HL-60 (cell line): ENCODE measurements around the gene ENOX1.

Source experiments
- DNase-seq, 2 experiments: peaks; one replicate each; pipeline ENCODE4 v3.0.0-alpha.2; 2010 to 2020; ENCODE audit warnings: low read depth in 1 of 2, low spot score in 1 of 2
- H3K27ac ChIP-seq: fragments of 250-450 bp; sonication (Bioruptor Pico); replicated peaks from 2 replicates; pipeline ENCODE4 v1.5.1; 2020; ENCODE audit warnings: mild to moderate bottlenecking, moderate library complexity
- H3K27me3 ChIP-seq: fragments of 250-450 bp; sonication (Bioruptor Pico); 2 replicates; pipeline ENCODE4 v1.5.1; 2021; ENCODE audit warnings: mild to moderate bottlenecking, moderate library complexity; ENCODE audit not compliant: insufficient read depth, poor library complexity, severe bottlenecking
- H3K4me3 ChIP-seq: replicated peaks from 2 replicates; pipeline ENCODE4 v1.5.1; 2011; ENCODE audit warnings: mild to moderate bottlenecking, control low read depth, low read length; ENCODE audit not compliant: insufficient read depth
- CTCF ChIP-seq: IDR thresholded peaks from one replicate; pipeline ENCODE4 v1.5.1; 2011; ENCODE audit warnings: low read length, control low read depth, inconsistent platforms; ENCODE audit not compliant: insufficient read depth
- GABPA ChIP-seq: IDR thresholded peaks from 2 replicates; pipeline ENCODE4 v1.6.1; 2012; ENCODE audit warnings: low read depth
- POLR2AphosphoS5 ChIP-seq: IDR thresholded peaks from 2 replicates; pipeline ENCODE4 v1.6.1; 2012; ENCODE audit warnings: low read depth
- SPI1 ChIP-seq: IDR thresholded peaks from 2 replicates; pipeline ENCODE4 v1.6.1; 2012; ENCODE audit warnings: low read depth, mild to moderate bottlenecking, borderline replicate concordance
- TF ChIP-seq, protein P1 (sequence below): IDR thresholded peaks from 2 replicates; pipeline ENCODE4 v1.6.1; 2012; ENCODE audit warnings: low read depth; ENCODE audit not compliant: insufficient replicate concordance

Gene ENOX1

GRCh38 chr13:43227721-43228120, 559.1 kb downstream of the ENOX1 start:
- no peak for DNase-seq
- TF ChIP-seq CTCF (no peak), GABPA (no peak), SPI1 (no peak), POLR2AphosphoS5 (no peak)
- TF ChIP-seq, protein P1, sequence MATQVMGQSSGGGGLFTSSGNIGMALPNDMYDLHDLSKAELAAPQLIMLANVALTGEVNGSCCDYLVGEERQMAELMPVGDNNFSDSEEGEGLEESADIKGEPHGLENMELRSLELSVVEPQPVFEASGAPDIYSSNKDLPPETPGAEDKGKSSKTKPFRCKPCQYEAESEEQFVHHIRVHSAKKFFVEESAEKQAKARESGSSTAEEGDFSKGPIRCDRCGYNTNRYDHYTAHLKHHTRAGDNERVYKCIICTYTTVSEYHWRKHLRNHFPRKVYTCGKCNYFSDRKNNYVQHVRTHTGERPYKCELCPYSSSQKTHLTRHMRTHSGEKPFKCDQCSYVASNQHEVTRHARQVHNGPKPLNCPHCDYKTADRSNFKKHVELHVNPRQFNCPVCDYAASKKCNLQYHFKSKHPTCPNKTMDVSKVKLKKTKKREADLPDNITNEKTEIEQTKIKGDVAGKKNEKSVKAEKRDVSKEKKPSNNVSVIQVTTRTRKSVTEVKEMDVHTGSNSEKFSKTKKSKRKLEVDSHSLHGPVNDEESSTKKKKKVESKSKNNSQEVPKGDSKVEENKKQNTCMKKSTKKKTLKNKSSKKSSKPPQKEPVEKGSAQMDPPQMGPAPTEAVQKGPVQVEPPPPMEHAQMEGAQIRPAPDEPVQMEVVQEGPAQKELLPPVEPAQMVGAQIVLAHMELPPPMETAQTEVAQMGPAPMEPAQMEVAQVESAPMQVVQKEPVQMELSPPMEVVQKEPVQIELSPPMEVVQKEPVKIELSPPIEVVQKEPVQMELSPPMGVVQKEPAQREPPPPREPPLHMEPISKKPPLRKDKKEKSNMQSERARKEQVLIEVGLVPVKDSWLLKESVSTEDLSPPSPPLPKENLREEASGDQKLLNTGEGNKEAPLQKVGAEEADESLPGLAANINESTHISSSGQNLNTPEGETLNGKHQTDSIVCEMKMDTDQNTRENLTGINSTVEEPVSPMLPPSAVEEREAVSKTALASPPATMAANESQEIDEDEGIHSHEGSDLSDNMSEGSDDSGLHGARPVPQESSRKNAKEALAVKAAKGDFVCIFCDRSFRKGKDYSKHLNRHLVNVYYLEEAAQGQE = no peak

DNA sequence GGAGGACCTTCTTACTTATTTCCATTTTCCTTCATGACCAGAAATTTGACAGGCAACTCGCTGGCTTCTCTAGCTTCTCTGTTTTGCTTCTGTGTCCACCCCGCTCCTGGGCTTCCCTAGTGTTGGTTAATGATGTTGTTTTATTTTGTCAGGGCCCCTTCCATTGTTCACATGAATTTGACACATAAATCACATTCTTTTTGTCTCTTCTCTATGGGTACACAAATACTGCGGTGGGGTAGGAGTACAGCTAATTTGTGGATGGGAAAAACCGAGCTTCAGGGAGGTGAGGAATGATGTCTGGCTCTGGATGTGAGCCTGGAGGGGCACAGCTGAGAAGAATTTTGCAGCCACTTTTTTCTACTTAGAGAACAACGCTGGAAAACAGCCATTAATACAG, 563.6 kb downstream of the ENOX1 start:
- Histone ChIP-seq H3K27me3 (peaks cover 2% of the 10 kb centered on the region), H3K27ac (no peak overlapping the region), H3K4me3 (no peak overlapping the region)
- DNase-seq = no peak
- no peak for TF ChIP-seq GABPA
- TF ChIP-seq POLR2AphosphoS5 = no peak
- TF ChIP-seq, protein P1 = no peak
- no peak for TF ChIP-seq SPI1
- no peak for TF ChIP-seq CTCF

More at GRCh38 chr13:43227721-43228120, 559.1 kb downstream of the ENOX1 start:
- no peak overlapping the region for H3K4me3 ChIP-seq
- H3K27me3 ChIP-seq = no peaks in the 10 kb centered on the region
- H3K27ac ChIP-seq = no peak overlapping the region

GRCh38 chr13:43222086-43222485, 564.7 kb downstream of the ENOX1 start:
- H3K27me3 ChIP-seq = peaks cover 2% of the 10 kb centered on the region
- TF ChIP-seq POLR2AphosphoS5 = no peak
- TF ChIP-seq SPI1 = no peak
- no peak for TF ChIP-seq CTCF
- TF ChIP-seq, protein P1 = no peak
- TF ChIP-seq GABPA = no peak
- no peak overlapping the region for H3K27ac ChIP-seq
- no peak for DNase-seq
- no peak overlapping the region for H3K4me3 ChIP-seq
